Endothelial cell of umbilical vein (primary cell): ENCODE data around the gene TPMT. TPM values are rescaled to one million over a fixed set of nuclear protein-coding genes. Genes with fewer than 3 reads are reported as not detected.

Experiments
- BruUV-seq: library from RNA; stranded (reverse); fragments of 400-500 nt; replicated peaks from 2 replicates; lab custom pipeline; 2021; lab: Mats Ljungman, UMichigan
- CTCF ChIA-PET: fragments of 300-600, 350-600 bp; sonication (Branson Sonifier 250); formaldehyde crosslinking; loops from one replicate; lab custom pipeline; 2021; ENCODE audit warnings: antibody characterized with exemption, inconsistent platforms; lab: Charles Lee
- POLR2A ChIA-PET: fragments of 300-600, 350-600 bp; sonication (Branson Sonifier 250); formaldehyde crosslinking; loops from one replicate; lab custom pipeline; 2021; ENCODE audit warnings: antibody characterized with exemption, inconsistent platforms; lab: Charles Lee
- DNase-seq: peaks from one replicate; pipeline ENCODE4 v3.0.0-alpha.2; 2011; ENCODE audit warnings: low read depth, low spot score
- FAIRE-seq: peaks from 2 replicates; lab custom pipeline; 2011; peaks lifted over from hg19 to GRCh38; lab: Jason Lieb, UNC
- H2AFZ ChIP-seq: 2 replicates; pipeline ENCODE4 v1.6.0; 2012; ENCODE audit warnings: low read depth, low read length, control low read depth, inconsistent platforms
- H3K27ac ChIP-seq: 2 replicates; pipeline ENCODE4 v1.5.1; 2011; ENCODE audit warnings: low read depth, mild to moderate bottlenecking, control low read depth, low read length, moderate library complexity; ENCODE audit not compliant: insufficient read depth
- H3K27me3 ChIP-seq, 2 experiments: 2 replicates each; pipeline versions ENCODE4 v1.6.0 to v1.6.1; 2011; ENCODE audit warnings: low read length in 2 of 2, mixed read lengths in 1 of 2; ENCODE audit not compliant: control insufficient read depth in 2 of 2, insufficient read depth in 2 of 2
- H3K36me3 ChIP-seq, 2 experiments: 2 replicates in 1 of 2; 3 replicates in 1 of 2; pipeline ENCODE4 v1.5.1; 2011; ENCODE audit warnings: low read length in 2 of 2, mild to moderate bottlenecking in 1 of 2, moderate library complexity in 1 of 2; ENCODE audit not compliant: control insufficient read depth in 2 of 2, insufficient read depth in 2 of 2; ENCODE audit errors: extremely low read depth in 1 of 2
- H3K4me1 ChIP-seq: 3 replicates; pipeline ENCODE4 v1.5.1; 2011; ENCODE audit warnings: mild to moderate bottlenecking, low read length; ENCODE audit not compliant: control insufficient read depth, insufficient read depth; ENCODE audit errors: extremely low read depth
- H3K4me2 ChIP-seq: 2 replicates; pipeline ENCODE4 v1.6.1; 2011; ENCODE audit warnings: low read length, control low read depth, mixed read lengths; ENCODE audit not compliant: insufficient read depth
- H3K4me3 ChIP-seq, 3 experiments: fragments of 200-600 bp in 1 of 3; sonication (generic), shearing (Covaris generic) in 1 of 3; replicated peaks in 1 of 3; 2 replicates each; pipeline ENCODE4 v1.5.1; 2011 to 2016; ENCODE audit warnings: control low read depth in 3 of 3, low read length in 3 of 3, mild to moderate bottlenecking in 2 of 3, inconsistent platforms in 1 of 3, low read depth in 1 of 3, moderate library complexity in 1 of 3; ENCODE audit not compliant: insufficient read depth in 1 of 3
- H3K79me2 ChIP-seq: 2 replicates; pipeline ENCODE4 v1.6.0; 2012; ENCODE audit warnings: low read length, inconsistent platforms; ENCODE audit not compliant: control insufficient read depth, insufficient read depth
- H3K9ac ChIP-seq: replicated peaks from 2 replicates; pipeline ENCODE3; 2011; ENCODE audit warnings: low read length, control low read depth; ENCODE audit not compliant: insufficient read depth; ENCODE audit errors: extremely low read depth
- H3K9me1 ChIP-seq: replicated peaks from 3 replicates; pipeline ENCODE4 v1.6.0; 2011; ENCODE audit warnings: mild to moderate bottlenecking, low read length; ENCODE audit not compliant: control insufficient read depth, insufficient read depth; ENCODE audit errors: extremely low read depth
- H3K9me3 ChIP-seq: replicated peaks from 2 replicates; pipeline ENCODE4 v1.5.1; 2012; ENCODE audit warnings: low read length, inconsistent platforms; ENCODE audit not compliant: control insufficient read depth, insufficient read depth
- H4K20me1 ChIP-seq: replicated peaks from 2 replicates; pipeline ENCODE3; 2011; ENCODE audit warnings: mild to moderate bottlenecking, low read length; ENCODE audit not compliant: control insufficient read depth, insufficient read depth; ENCODE audit errors: extremely low read depth
- CTCF ChIP-seq, 2 donors: IDR thresholded peaks; 1 replicate in 1 of 2; 2 replicates in 1 of 2; pipeline ENCODE4 v1.5.1; 2011; ENCODE audit warnings: low read length in 2 of 2, mild to moderate bottlenecking in 2 of 2, moderate library complexity in 2 of 2, control low read depth in 1 of 2, inconsistent platforms in 1 of 2, low read depth in 1 of 2; ENCODE audit not compliant: insufficient read depth in 1 of 2; ENCODE audit errors: extremely low read depth in 1 of 2
- EZH2 ChIP-seq: IDR thresholded peaks from 2 replicates; pipeline ENCODE4 v1.6.1; 2012; ENCODE audit warnings: borderline replicate concordance, low read depth, mild to moderate bottlenecking, moderate library complexity, low read length, inconsistent platforms; ENCODE audit not compliant: severe bottlenecking
- FOS ChIP-seq: IDR thresholded peaks from 2 replicates; pipeline ENCODE4 v1.6.1; 2011; ENCODE audit warnings: mild to moderate bottlenecking, low read length, moderate library complexity, borderline replicate concordance; ENCODE audit not compliant: insufficient read depth
- GATA2 ChIP-seq: IDR thresholded peaks from 2 replicates; pipeline ENCODE4 v1.7.0; 2011; ENCODE audit warnings: low read depth, mild to moderate bottlenecking, moderate library complexity, mixed read lengths, low read length; ENCODE audit not compliant: insufficient read length, insufficient read depth
- JUN ChIP-seq: IDR thresholded peaks from 2 replicates; pipeline ENCODE4 v1.6.1; 2011; ENCODE audit warnings: borderline replicate concordance, low read depth; ENCODE audit not compliant: insufficient read length, insufficient read depth
- MYC ChIP-seq: IDR thresholded peaks from one replicate; pipeline ENCODE4 v1.6.1; 2011; ENCODE audit warnings: mild to moderate bottlenecking, low read depth, low read length
- POLR2A ChIP-seq: IDR thresholded peaks from 2 replicates; pipeline ENCODE4 v1.6.1; 2012; ENCODE audit warnings: low read depth, mild to moderate bottlenecking, control low read depth, low read length
- POLR2AphosphoS5 ChIP-seq: IDR thresholded peaks from 2 replicates; pipeline ENCODE4 v1.6.1; 2012; ENCODE audit warnings: low read depth, mild to moderate bottlenecking, control low read depth, low read length, moderate library complexity; ENCODE audit not compliant: insufficient read depth
- dilution Hi-C: fragments of 300-500 bp; cut with MboI; formaldehyde crosslinking; loops from one replicate; pipeline ENCODE4 v1.15.0; 2019; ENCODE audit warnings: low sequenced_read_pairs; ENCODE audit not compliant: extremely low pct_ligation_motif_present
- intact Hi-C: fragments of 100-400 bp; cut with micrococcal nuclease; formaldehyde crosslinking; loops from one replicate; pipeline ENCODE4 v1.10.0; 2022
- polyA plus RNA-seq, 4 experiments: library from polyadenylated mRNA; depleted of rRNA in 3 of 4; stranded (reverse) in 3 of 4; unstranded in 1 of 4; fragments of >200 nt; gene quantifications; 2 replicates each; pipeline versions ENCODE4 v1.2.1 to v1.2.3, GENCODE V29; 2011 to 2012; ENCODE audit warnings: missing spikeins in 1 of 4
- total RNA-seq: library from RNA; stranded (reverse); gene quantifications from 2 replicates; pipeline ENCODE4 v1.2.3, GENCODE V29; 2021
- TF ChIP-seq, protein P1 (sequence below): IDR thresholded peaks from 2 replicates; pipeline ENCODE4 v1.6.1; 2011; ENCODE audit not compliant: insufficient read depth, insufficient read length

TPMT gene
- total and polyA plus RNA-seq, 2 donors (not counting 3 experiments of a cell fraction or from before 2014, with no cell fraction given), result 6.5 to 11.1 TPM

DNA sequence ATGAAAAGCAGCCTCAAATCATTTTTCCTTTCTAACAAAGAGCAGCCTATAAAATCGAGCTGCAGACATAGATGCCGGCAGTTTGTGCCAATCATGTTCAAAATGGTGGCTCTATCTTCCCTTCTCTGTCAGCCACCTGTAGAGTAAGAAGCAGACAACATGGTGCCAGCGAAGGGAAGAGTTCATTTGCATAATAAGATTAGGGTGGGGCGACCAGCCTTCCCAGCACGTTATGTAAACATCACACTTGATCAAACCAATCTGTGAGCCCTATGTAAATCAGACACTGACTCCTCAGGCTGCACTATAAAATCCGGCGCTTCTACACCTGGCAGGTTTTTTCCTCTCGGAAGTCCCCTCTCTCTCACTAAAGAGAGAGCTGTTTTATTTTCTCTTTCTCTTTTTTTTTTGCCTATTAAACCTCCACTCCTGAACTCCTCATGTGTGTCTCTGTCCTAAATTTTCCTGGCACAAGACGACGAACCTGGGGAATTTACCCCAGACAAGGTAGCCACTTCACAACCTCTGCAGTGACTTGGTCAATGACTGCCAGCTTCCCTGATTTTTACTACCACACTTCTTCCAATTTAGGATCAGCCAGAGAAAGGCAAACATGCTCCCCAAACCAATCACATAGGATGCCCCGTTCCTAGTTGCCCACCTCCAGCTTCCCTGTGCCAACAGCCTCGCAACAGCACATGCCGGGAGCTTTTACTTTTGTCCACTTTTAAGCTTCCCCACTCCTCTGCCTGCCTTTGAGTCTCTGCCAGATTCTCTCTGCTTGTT lies 12.9 kb downstream of the TPMT start:
- ChIA-PET CTCF (interaction anchor here (1.0 kb wide), 1 partner anchor 63 kb away, joined by 3 read pairs; no protein-coding TSS in a partner anchor), POLR2A (no interaction called here)
- Histone ChIP-seq H3K9me3 (no peaks in the 10 kb centered on the region), H3K27ac (no peak overlapping the region), H3K4me3 (no peak overlapping the region), H3K9me1 (no peaks in the 10 kb centered on the region), H3K79me2 (no peaks in the 10 kb centered on the region), H3K4me2 (no peak overlapping the region), H3K36me3 (peaks cover 0 to 1% of the 10 kb centered on the region in 2 experiments), H3K27me3 (no peaks in the 10 kb centered on the region), H2AFZ (no peak overlapping the region), H4K20me1 (no peaks in the 10 kb centered on the region), H3K9ac (no peak overlapping the region), H3K4me1 (no peaks in the 10 kb centered on the region)
- FAIRE-seq, result no peak
- no TSS peak for BruUV-seq
- TF ChIP-seq GATA2 (no peak), POLR2AphosphoS5 (no peak), MYC (no peak), CTCF (IDR thresholded peaks at IDR 0.05; ENCODE audit: extremely low read depth in 1 of 2, insufficient read depth in 1 of 2, low read depth in 1 of 2, low read length in 2 of 2) (no peak), EZH2 (no peak), POLR2A (no peak), FOS (no peak), JUN (no peak)
- TF ChIP-seq, protein P1, sequence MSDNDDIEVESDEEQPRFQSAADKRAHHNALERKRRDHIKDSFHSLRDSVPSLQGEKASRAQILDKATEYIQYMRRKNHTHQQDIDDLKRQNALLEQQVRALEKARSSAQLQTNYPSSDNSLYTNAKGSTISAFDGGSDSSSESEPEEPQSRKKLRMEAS, result no peak
- dilution Hi-C loops, result no loop called here
- intact Hi-C loops, result no loop called here
- no peak for DNase-seq
